ENCODE measurements around the gene CRYGN.

Gene CRYGN

GRCh38 chr7:151438864-151439601, 908 bp downstream of the CRYGN start:
- H3K9me3 ChIP-seq (ENCODE audit: control insufficient read depth, insufficient read depth, low read length): no peaks in the 10 kb centered on the region
- no peaks in the 10 kb centered on the region for H3K36me3 ChIP-seq (ENCODE audit: insufficient read depth, low read length)
- peak overlapping the region; percentile 60 for H3K9ac ChIP-seq (ENCODE audit: low read depth, low read length)
- H3K4me1 ChIP-seq (ENCODE audit: insufficient read depth, low read length): peaks cover 10% of the 10 kb centered on the region

GRCh38 chr7:151437866-151438516, 1.9 kb downstream of the CRYGN start:
- no peaks in the 10 kb centered on the region for H3K9me3 ChIP-seq (ENCODE audit: control insufficient read depth, insufficient read depth, low read length)
- H3K36me3 ChIP-seq (ENCODE audit: insufficient read depth, low read length): no peaks in the 10 kb centered on the region
- peaks cover 10% of the 10 kb centered on the region for H3K4me1 ChIP-seq (ENCODE audit: insufficient read depth, low read length)
- H3K9ac ChIP-seq (ENCODE audit: low read depth, low read length): no peak overlapping the region

GRCh38 chr7:151437159-151437553, 2.8 kb downstream of the CRYGN start:
- Histone ChIP-seq H3K36me3 (ENCODE audit: insufficient read depth, low read length) (no peaks in the 10 kb centered on the region), H3K4me1 (ENCODE audit: insufficient read depth, low read length) (peaks cover 10% of the 10 kb centered on the region), H3K9ac (ENCODE audit: low read depth, low read length) (no peak overlapping the region), H3K9me3 (ENCODE audit: control insufficient read depth, insufficient read depth, low read length) (no peaks in the 10 kb centered on the region)

GRCh38 chr7:151436446-151437158, 3.3 kb downstream of the CRYGN start:
- Histone ChIP-seq H3K36me3 (ENCODE audit: insufficient read depth, low read length) (no peaks in the 10 kb centered on the region), H3K9ac (ENCODE audit: low read depth, low read length) (no peak overlapping the region)

GRCh38 chr7:151435971-151436370, 4.0 kb downstream of the CRYGN start:
- no peaks in the 10 kb centered on the region for H3K9me3 ChIP-seq (ENCODE audit: control insufficient read depth, insufficient read depth, low read length)
- H3K36me3 ChIP-seq (ENCODE audit: insufficient read depth, low read length): no peaks in the 10 kb centered on the region
- H3K9ac ChIP-seq (ENCODE audit: low read depth, low read length): no peak overlapping the region
- H3K4me1 ChIP-seq (ENCODE audit: insufficient read depth, low read length): no peaks in the 10 kb centered on the region

More at GRCh38 chr7:151436446-151437158, 3.3 kb downstream of the CRYGN start:
- Histone ChIP-seq H3K4me1 (ENCODE audit: insufficient read depth, low read length) (peaks cover 5% of the 10 kb centered on the region; the same call in 1 of the 2 replicates), H3K9me3 (ENCODE audit: control insufficient read depth, insufficient read depth, low read length) (no peaks in the 10 kb centered on the region)

GRCh38 chr7:151435103-151435916, 4.6 kb downstream of the CRYGN start:
- no peaks in the 10 kb centered on the region for H3K36me3 ChIP-seq (ENCODE audit: insufficient read depth, low read length)
- no peak overlapping the region for H3K9ac ChIP-seq (ENCODE audit: low read depth, low read length)
- H3K4me1 ChIP-seq (ENCODE audit: insufficient read depth, low read length): peaks cover 2% of the 10 kb centered on the region; the same call in 1 of the 2 replicates
- no peaks in the 10 kb centered on the region for H3K9me3 ChIP-seq (ENCODE audit: control insufficient read depth, insufficient read depth, low read length)

- Histone ChIP-seq H3K36me3 (ENCODE audit: insufficient read depth, low read length) (no peaks in the 10 kb centered on the region), H3K4me1 (ENCODE audit: insufficient read depth, low read length) (peaks cover 9% of the 10 kb centered on the region; the same call in 1 of the 2 replicates), H3K9ac (ENCODE audit: low read depth, low read length) (no peak overlapping the region), H3K9me3 (ENCODE audit: control insufficient read depth, insufficient read depth, low read length) (no peaks in the 10 kb centered on the region)
Measured at GRCh38 chr7:151434549-151434948, 5.4 kb downstream of the CRYGN start.

GRCh38 chr7:151433721-151434400, 6.1 kb downstream of the CRYGN start:
- no peak overlapping the region for H3K9ac ChIP-seq (ENCODE audit: low read depth, low read length)
- peaks cover 15% of the 10 kb centered on the region; the same call in 1 of the 2 replicates for H3K4me1 ChIP-seq (ENCODE audit: insufficient read depth, low read length)
- H3K36me3 ChIP-seq (ENCODE audit: insufficient read depth, low read length): no peaks in the 10 kb centered on the region
- no peaks in the 10 kb centered on the region for H3K9me3 ChIP-seq (ENCODE audit: control insufficient read depth, insufficient read depth, low read length)

GRCh38 chr7:151432658-151433521, 7.1 kb downstream of the CRYGN start:
- no peak overlapping the region for H3K9ac ChIP-seq (ENCODE audit: low read depth, low read length)

GRCh38 chr7:151431768-151432311, 8.1 kb downstream of the CRYGN start:
- H3K4me1 ChIP-seq (ENCODE audit: insufficient read depth, low read length): peaks cover 24% of the 10 kb centered on the region; the same call in 1 of the 2 replicates
- H3K9ac ChIP-seq (ENCODE audit: low read depth, low read length): no peak overlapping the region

More at GRCh38 chr7:151432658-151433521, 7.1 kb downstream of the CRYGN start:
- H3K4me1 ChIP-seq (ENCODE audit: insufficient read depth, low read length): peaks cover 24% of the 10 kb centered on the region; the same call in 1 of the 2 replicates
- H3K36me3 ChIP-seq (ENCODE audit: insufficient read depth, low read length): no peaks in the 10 kb centered on the region
- no peaks in the 10 kb centered on the region for H3K9me3 ChIP-seq (ENCODE audit: control insufficient read depth, insufficient read depth, low read length)

GRCh38 chr7:151431281-151431767, 8.6 kb downstream of the CRYGN start:
- Histone ChIP-seq H3K9ac (ENCODE audit: low read depth, low read length) (no peak overlapping the region), H3K4me1 (ENCODE audit: insufficient read depth, low read length) (peaks cover 24% of the 10 kb centered on the region; the same call in 1 of the 2 replicates), H3K36me3 (ENCODE audit: insufficient read depth, low read length) (no peaks in the 10 kb centered on the region), H3K9me3 (ENCODE audit: control insufficient read depth, insufficient read depth, low read length) (no peaks in the 10 kb centered on the region)

More at GRCh38 chr7:151431768-151432311, 8.1 kb downstream of the CRYGN start:
- H3K36me3 ChIP-seq (ENCODE audit: insufficient read depth, low read length): no peaks in the 10 kb centered on the region
- no peaks in the 10 kb centered on the region for H3K9me3 ChIP-seq (ENCODE audit: control insufficient read depth, insufficient read depth, low read length)

GRCh38 chr7:151430391-151431205, 9.3 kb downstream of the CRYGN start:
- H3K9ac ChIP-seq (ENCODE audit: low read depth, low read length): no peak overlapping the region
- peaks cover 24% of the 10 kb centered on the region; the same call in 1 of the 2 replicates for H3K4me1 ChIP-seq (ENCODE audit: insufficient read depth, low read length)
- no peaks in the 10 kb centered on the region for H3K9me3 ChIP-seq (ENCODE audit: control insufficient read depth, insufficient read depth, low read length)
- no peaks in the 10 kb centered on the region for H3K36me3 ChIP-seq (ENCODE audit: insufficient read depth, low read length)

Data from ES-I3 (cell line).